Stimulated activated CD4-positive, alpha-beta T cell treated with anti-CD3 and anti-CD28 coated beads, Interleukin-15, amount 100 ng/mL, for 1 hour (primary cell): ENCODE measurements around the gene ADM5.
"Not testable (repeated sequence)": the region's sequence is repeated elsewhere in the genome, so short reads cannot be mapped to it uniquely, and the experiment has no call there.

ENCODE experiments used
- DNase-seq, 2 donors: peaks; one replicate each; pipeline ENCODE4 v3.0.0-alpha.2; 2020; ENCODE audit warnings: low read depth in 1 of 2, low spot score in 1 of 2

ADM5 gene

GRCh38 chr19:49699364-49699763 lies 10.0 kb downstream of the ADM5 start:
- no peak for DNase-seq

DNA sequence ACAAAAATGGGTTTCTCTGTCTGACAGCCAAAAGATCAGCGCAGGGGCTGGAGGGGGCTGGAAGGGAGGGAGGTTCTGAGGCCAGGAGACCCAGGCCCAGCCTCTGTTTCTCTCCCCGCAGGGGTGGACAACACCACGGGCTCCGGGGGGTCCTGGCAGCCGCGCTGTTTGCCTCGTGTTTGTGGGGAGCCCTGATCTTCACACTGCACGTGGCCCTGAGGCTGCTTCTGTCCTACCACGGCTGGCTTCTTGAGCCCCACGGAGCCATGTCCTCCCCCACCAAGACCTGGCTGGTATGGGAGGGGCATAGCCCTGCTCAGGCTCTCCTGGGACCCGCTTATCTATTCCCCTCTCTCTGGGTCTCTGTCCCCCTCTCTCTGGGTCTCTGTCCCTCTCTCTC lies 11.2 kb downstream of the ADM5 start:
- DNase-seq = no peak

DNA sequence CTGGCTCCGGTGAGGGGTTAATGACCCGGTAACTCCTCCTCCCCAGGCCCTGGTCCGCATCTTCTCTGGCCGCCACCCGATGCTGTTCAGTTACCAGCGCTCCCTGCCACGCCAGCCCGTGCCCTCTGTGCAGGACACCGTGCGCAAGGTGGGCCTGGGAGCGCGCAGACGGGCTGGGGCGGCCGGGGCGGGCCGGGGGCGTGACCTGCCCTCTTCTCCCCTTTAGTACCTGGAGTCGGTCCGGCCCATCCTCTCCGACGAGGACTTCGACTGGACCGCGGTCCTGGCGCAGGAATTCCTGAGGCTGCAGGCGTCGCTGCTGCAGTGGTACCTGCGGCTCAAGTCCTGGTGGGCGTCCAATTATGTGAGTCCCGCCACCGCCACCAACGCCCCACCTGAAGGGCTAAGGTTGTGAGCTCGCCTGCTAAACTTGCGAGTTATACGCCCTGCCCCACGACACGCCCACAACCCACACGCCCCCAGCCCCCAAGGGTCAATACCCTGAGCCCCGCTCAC lies 11.9 kb downstream of the ADM5 start:
- no peak for DNase-seq

DNA sequence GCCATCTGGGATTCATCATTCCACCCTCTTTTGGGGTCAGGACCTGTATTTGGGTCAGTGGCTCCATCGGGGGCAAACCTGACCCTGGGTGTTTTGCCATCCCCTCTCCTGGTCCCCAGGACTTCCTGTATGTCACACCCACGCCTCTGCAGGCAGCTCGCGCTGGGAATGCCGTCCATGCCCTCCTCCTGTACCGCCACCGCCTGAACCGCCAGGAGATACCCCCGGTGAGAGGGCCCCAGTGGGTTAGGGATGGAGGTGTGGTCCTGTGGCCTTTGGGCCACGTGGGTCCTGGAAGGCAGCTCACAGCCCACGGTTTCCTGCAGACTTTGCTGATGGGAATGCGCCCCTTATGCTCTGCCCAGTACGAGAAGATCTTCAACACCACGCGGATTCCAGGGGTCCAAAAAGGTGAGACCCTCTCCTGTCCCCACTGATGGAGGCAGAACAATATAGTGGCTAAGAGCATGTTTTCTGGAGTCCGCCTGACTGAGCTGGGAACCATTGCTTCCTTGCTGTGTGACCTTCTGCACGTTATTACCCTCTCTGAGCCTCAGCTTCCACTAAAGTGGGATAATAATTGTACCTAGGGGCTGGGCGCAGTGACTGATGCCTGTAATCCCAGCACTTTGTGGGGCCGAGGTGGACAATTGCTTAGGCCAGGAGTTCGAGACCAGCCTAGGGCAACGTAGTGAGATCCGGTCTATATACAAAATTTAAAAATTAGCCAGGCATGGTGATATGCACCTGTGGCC lies 15.7 kb downstream of the ADM5 start:
- no peak for DNase-seq

GRCh38 chr19:49705919-49706318 lies 16.5 kb downstream of the ADM5 start:
- DNase-seq = no peak

- DNase-seq = no peak
Observed at GRCh38 chr19:49710372-49710951, 21.1 kb downstream of the ADM5 start.

DNA sequence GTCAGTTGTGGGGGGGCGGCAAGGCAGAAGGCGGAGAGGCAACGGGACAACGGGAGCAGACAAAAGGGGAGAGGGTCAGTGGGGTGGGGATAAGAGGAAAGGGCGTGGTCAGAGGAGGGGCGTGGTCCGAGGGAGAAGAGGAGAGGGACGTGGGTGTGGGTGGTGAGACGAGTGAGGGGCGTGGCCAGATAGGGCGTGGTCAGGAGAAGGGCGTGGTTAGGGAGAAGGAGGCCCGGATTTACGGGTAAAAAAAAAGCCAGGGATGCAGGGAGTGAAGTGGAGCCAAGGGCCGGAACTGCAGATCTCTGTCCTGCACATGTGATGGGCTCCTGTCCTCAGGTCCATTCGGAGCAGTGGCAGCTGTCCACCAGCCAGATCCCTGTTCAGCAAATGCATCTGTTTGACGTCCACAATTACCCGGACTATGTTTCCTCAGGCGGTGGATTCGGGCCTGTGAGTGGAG lies 23.0 kb downstream of the ADM5 start:
- DNase-seq = no peak

DNA sequence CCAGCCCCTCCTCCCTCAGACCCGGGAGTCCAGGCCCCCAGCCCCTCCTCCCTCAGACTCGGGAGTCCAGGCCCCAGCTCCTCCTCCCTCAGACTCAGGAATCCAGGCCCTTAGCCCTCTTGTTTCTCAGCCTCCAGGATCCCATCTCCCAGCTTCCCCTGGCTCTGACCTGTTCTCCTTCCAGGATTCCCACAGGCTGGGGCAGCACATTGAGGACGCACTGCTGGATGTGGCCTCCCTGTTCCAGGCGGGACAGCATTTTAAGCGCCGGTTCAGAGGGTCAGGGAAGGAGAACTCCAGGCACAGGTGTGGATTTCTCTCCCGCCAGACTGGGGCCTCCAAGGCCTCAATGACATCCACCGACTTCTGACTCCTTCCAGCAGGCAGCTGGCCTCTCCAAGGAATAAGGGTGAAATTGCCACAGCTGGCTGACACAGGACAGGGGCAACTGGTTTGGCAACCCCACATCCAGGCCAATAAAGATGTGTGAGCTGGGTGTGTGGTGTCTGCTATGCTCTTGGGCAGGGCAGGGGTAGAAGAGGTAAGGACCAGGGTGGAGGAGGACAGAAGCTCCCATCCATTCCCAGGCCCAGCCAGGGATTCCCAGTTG lies 23.9 kb downstream of the ADM5 start:
- DNase-seq = no peak

DNA sequence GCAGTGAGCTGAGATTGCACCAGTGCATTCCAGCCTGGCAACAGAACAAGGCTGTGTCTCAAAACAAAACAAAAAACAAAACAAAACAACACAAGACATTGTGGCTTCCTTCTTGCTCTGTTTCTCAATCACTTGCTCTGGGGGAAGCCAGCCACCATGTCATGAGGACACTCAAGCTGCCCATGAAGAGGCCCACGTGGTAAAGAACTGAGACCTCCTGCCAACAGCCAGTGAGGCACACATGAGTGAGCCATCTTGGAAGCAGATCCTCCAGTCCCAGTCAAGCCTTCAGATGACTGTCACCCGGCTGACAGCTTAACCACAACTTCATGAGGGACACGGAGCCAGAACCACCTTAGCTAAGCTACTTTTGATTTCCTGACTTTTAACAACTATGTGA lies 26.8 kb downstream of the ADM5 start:
- no peak for DNase-seq

GRCh38 chr19:49718511-49718910 lies 29.1 kb downstream of the ADM5 start:
- DNase-seq = no peak

- DNase-seq = no peak
Observed at GRCh38 chr19:49718991-49719390, 29.6 kb downstream of the ADM5 start.

DNA sequence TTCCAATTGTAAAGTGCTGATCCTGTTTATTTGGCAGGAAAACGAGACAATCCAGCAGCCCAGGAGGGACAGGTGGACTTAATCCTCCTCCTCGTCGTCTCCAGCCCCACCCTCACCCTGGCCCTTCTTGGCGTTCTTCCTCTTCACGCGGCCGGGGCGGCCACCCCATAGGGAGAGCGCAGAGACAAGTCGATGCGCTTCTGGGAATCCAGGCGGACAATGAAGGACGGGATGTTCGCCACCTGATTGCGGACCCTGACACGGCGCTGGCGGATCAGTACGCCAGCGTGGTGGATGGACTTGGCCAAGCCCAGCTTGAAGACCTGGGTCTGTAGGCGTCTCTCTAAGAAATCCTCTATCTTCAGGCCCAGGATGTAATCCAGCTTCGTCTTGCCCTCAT lies 30.0 kb downstream of the ADM5 start:
- DNase-seq = not testable (repeated sequence)

GRCh38 chr19:49727217-49728030 lies 38.0 kb downstream of the ADM5 start:
- no peak for DNase-seq

DNA sequence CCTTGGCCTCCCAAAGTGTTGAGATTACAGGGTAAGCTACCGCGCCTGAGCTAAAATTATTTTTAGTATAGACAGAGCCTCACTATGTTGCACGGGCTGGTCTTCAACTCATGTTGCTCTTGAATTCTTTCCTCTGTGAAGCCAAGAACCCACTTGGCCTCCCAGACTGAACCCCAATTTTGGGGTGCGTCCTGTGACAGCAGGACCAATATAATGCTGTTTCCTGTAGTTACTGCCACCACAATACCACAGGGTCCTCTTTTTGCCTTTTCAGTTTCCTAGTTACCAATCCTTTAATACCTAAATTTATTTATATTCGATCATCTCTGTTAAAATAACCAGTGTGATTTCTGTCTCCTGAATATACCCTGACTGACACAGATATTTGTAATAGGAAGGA lies 40.8 kb downstream of the ADM5 start:
- no peak for DNase-seq

DNA sequence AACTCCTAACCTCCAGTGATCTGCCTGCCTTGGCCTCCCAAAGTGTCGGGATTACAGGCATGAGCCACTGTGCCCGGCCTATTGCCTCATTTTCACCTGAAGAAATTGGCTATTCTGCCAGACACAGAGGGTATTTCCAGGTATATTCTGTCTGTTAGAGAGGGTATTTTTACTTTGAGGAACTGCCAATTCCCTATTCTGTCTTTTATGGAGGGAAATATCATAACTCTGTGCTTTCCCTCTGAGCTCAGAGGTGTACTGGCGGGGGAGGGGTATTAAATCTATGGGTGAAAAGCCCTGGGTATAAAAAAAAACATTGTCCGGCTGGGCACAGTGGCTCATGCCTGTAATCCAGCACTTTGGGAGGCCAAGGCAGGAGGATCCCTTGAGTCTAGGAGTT lies 48.9 kb downstream of the ADM5 start:
- no peak for DNase-seq

GRCh38 chr19:49739098-49739497 lies 49.7 kb downstream of the ADM5 start:
- no peak for DNase-seq

DNA sequence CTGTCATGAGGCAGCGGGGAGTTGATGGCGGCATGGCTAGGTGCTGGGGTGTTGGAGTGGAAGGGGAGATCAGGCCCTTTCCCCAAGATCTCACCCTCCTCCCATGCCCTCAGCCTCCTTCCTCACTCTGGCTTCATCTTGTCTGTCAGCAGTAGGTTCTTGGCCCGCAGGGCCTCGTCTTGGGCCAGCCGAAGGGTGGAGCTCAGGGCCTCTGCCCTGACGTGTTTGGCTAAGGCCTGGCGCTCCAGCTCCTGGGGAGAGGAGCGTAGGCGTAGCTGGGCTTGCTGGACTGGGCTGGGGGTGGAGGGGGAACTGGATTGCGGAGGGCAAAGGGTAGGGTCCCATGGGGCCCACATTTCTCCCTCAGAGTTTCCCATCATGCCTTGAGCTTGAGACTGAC lies 50.5 kb downstream of the ADM5 start:
- no peak for DNase-seq
